K562 (cell line): ENCODE measurements around the gene TASP1. TPM values are rescaled to one million over a fixed set of nuclear protein-coding genes. Genes with fewer than 3 reads are reported as not detected.

Experiments
- ATAC-seq: fragments of 200-7000 bp; cut with Tn5 transposase; 3 replicates; pipeline ENCODE4 v1.9.1; 2020; ENCODE audit warnings: moderate library complexity
- BruUV-seq: library from RNA; stranded (reverse); fragments of 400-500 nt; replicated peaks from 2 replicates; lab custom pipeline; 2021; lab: Mats Ljungman, UMichigan
- CTCF ChIA-PET: fragments of 300-600 bp; formaldehyde crosslinking; extraction: SDS; loops from one replicate; lab custom pipeline; 2021; ENCODE audit warnings: low intra/inter-chr PET ratio; lab: Yijun Ruan, JAX
- POLR2A ChIA-PET: fragments of 300-600, 350-650 bp; sonication (Branson Sonifier 250); formaldehyde crosslinking; extraction: SDS; loops from one replicate; lab custom pipeline; 2021; ENCODE audit warnings: antibody characterized with exemption, inconsistent platforms; lab: Yijun Ruan, JAX
- DNase-seq, 4 experiments: peaks; one replicate each; pipeline versions ENCODE4 v3.0.0 to v3.0.0-alpha.2; 2011 to 2018; ENCODE audit warnings: low spot score in 3 of 4, mixed read lengths in 3 of 4; ENCODE audit errors: extremely low read depth in 1 of 4
- FAIRE-seq: peaks from 2 replicates; lab custom pipeline; 2011; peaks lifted over from hg19 to GRCh38; lab: Jason Lieb, UNC
- H2AFZ ChIP-seq: 2 replicates; pipeline ENCODE4 v1.6.0; 2011; ENCODE audit warnings: low read depth, low read length, control low read depth, inconsistent platforms
- H3K27ac ChIP-seq: fragments of 200-600 bp; 3 replicates; pipeline ENCODE4 v1.8.0; 2011; ENCODE audit warnings: low read depth, mild to moderate bottlenecking, control low read depth, inconsistent platforms, low read length, moderate library complexity, mixed read lengths; ENCODE audit errors: extremely low read depth
- H3K27me3 ChIP-seq, 2 experiments: fragments of 300-600 bp in 1 of 2; 2 replicates in 1 of 2; 3 replicates in 1 of 2; pipeline versions ENCODE4 v1.6.0 to v1.8.0; 2011; ENCODE audit warnings: inconsistent platforms in 2 of 2, low read length in 2 of 2, mild to moderate bottlenecking in 1 of 2, mixed read lengths in 1 of 2, moderate library complexity in 1 of 2; ENCODE audit not compliant: control insufficient read depth in 2 of 2, insufficient read depth in 2 of 2
- H3K36me3 ChIP-seq: fragments of 300-600 bp; 3 replicates; pipeline ENCODE4 v1.8.0; 2011; ENCODE audit warnings: mild to moderate bottlenecking, low read length, inconsistent platforms; ENCODE audit not compliant: control insufficient read depth, insufficient read depth
- H3K4me1 ChIP-seq, 2 experiments: fragments of 200-600 bp in 1 of 2; replicated peaks in 1 of 2; 2 replicates in 1 of 2; 3 replicates in 1 of 2; pipeline versions ENCODE4 v1.5.1 to v1.8.0; 2011; ENCODE audit warnings: inconsistent platforms in 2 of 2, low read length in 2 of 2, mild to moderate bottlenecking in 1 of 2, mixed read lengths in 1 of 2, moderate library complexity in 1 of 2; ENCODE audit not compliant: control insufficient read depth in 2 of 2, insufficient read depth in 2 of 2
- H3K4me2 ChIP-seq: 2 replicates; pipeline ENCODE4 v1.6.1; 2011; ENCODE audit warnings: low read length, control low read depth, inconsistent platforms, mixed read lengths; ENCODE audit not compliant: insufficient read depth
- H3K4me3 ChIP-seq: fragments of 200-600 bp; sonication (generic), shearing (Covaris generic); 2 replicates; pipeline ENCODE4 v1.5.1; 2016; ENCODE audit warnings: control low read depth, inconsistent platforms
- H3K79me2 ChIP-seq: fragments of 200-600 bp; 3 replicates; pipeline ENCODE4 v1.8.0; 2011; ENCODE audit warnings: low read length, inconsistent platforms; ENCODE audit not compliant: control insufficient read depth, insufficient read depth
- H3K9ac ChIP-seq, 2 experiments: 2 replicates each; pipeline versions ENCODE4 v1.6.0 to v1.6.1; 2011; ENCODE audit warnings: low read depth in 2 of 2, low read length in 2 of 2, control low read depth in 1 of 2, inconsistent platforms in 1 of 2, mild to moderate bottlenecking in 1 of 2, mixed read lengths in 1 of 2; ENCODE audit not compliant: insufficient read depth in 1 of 2
- H3K9me1 ChIP-seq: one replicate; pipeline ENCODE4 v1.6.0; 2011; ENCODE audit warnings: inconsistent platforms, mild to moderate bottlenecking, low read length, moderate library complexity; ENCODE audit not compliant: control insufficient read depth, insufficient read depth
- H3K9me3 ChIP-seq: replicated peaks from 2 replicates; pipeline ENCODE4 v1.5.1; 2011; ENCODE audit warnings: low read depth, low read length, inconsistent platforms; ENCODE audit not compliant: control insufficient read depth, insufficient read depth
- H4K20me1 ChIP-seq: replicated peaks from 2 replicates; pipeline ENCODE4 v1.6.1; 2011; ENCODE audit warnings: low read length, inconsistent platforms, mixed read lengths; ENCODE audit not compliant: control insufficient read depth, insufficient read depth
- ARHGAP35 ChIP-seq: fragments of 450-650 bp; IDR thresholded peaks from 2 replicates; pipeline ENCODE4 v1.6.1; 2018; ENCODE audit not compliant: partially characterized antibody
- BACH1 ChIP-seq: fragments of 200-800 bp; sonication (Bioruptor generic); IDR thresholded peaks from 2 replicates; pipeline ENCODE4 v1.6.1; 2016; ENCODE audit warnings: missing genetic modification characterization, missing compliant biosample characterization
- CBX2 ChIP-seq: fragments of 200-600 bp; sonication (generic); IDR thresholded peaks from one replicate; pipeline ENCODE4 v1.6.1; 2012; ENCODE audit warnings: mild to moderate bottlenecking, low read length, inconsistent platforms; ENCODE audit not compliant: insufficient read depth, poor library complexity, severe bottlenecking
- CBX5 ChIP-seq: IDR thresholded peaks from 2 replicates; pipeline ENCODE4 v1.6.1; 2014; ENCODE audit warnings: low read depth, borderline replicate concordance
- MAFF ChIP-seq: IDR thresholded peaks from 2 replicates; pipeline ENCODE4 v1.6.1; 2012; ENCODE audit warnings: low read length, improper control_type of control experiment
- MED1 ChIP-seq: sonication (generic); formaldehyde crosslinking; IDR thresholded peaks from 2 replicates; pipeline ENCODE4 v1.8.1; 2023; ENCODE audit warnings: missing genetic modification reagents, borderline replicate concordance
- MYNN ChIP-seq, 2 experiments: sonication (generic); formaldehyde crosslinking in 1 of 2; IDR thresholded peaks; 2 replicates each; pipeline versions ENCODE4 v1.5.0 to v1.6.1; 2016 to 2020; ENCODE audit warnings: antibody characterized with exemption in 1 of 2, missing genetic modification reagents in 1 of 2
- NBN ChIP-seq: fragments of 450-650 bp; IDR thresholded peaks from 2 replicates; pipeline ENCODE4 v1.6.1; 2016; ENCODE audit warnings: low read depth, mild to moderate bottlenecking
- NR3C1 ChIP-seq: sonication (generic); formaldehyde crosslinking; IDR thresholded peaks from 2 replicates; pipeline ENCODE4 v1.8.1; 2022; ENCODE audit warnings: missing genetic modification reagents
- RBBP5 ChIP-seq: fragments of 200-600 bp; sonication (generic); IDR thresholded peaks from 2 replicates; pipeline ENCODE4 v1.6.1; 2012; ENCODE audit warnings: borderline replicate concordance, mild to moderate bottlenecking, low read length, control low read depth, inconsistent platforms; ENCODE audit not compliant: insufficient read depth, poor library complexity, severe bottlenecking
- TEAD1 ChIP-seq, 2 experiments: fragments of 450-650 bp in 1 of 2; sonication (generic) in 1 of 2; formaldehyde crosslinking; IDR thresholded peaks; 2 replicates each; pipeline versions ENCODE4 v1.4.0 to v1.8.0; 2020 to 2022; ENCODE audit warnings: mild to moderate bottlenecking in 2 of 2, missing genetic modification reagents in 1 of 2
- ZNF561 ChIP-seq: fragments of 450-650 bp; formaldehyde crosslinking; conservative IDR thresholded peaks from 2 replicates; pipeline ENCODE4 v1.4.0; 2020; ENCODE audit warnings: mild to moderate bottlenecking, moderate library complexity
- ZNF695 ChIP-seq: fragments of 450-650 bp; formaldehyde crosslinking; IDR thresholded peaks from 2 replicates; pipeline ENCODE4 v1.4.0; 2020; ENCODE audit warnings: mild to moderate bottlenecking, moderate library complexity
- ZNF75A ChIP-seq: fragments of 450-650 bp; formaldehyde crosslinking; IDR thresholded peaks from 2 replicates; pipeline ENCODE4 v1.4.0; 2020; ENCODE audit warnings: mild to moderate bottlenecking
- WGBS: fragments of 100-300 bp; shearing (Covaris generic); methylation state at CpG from one replicate; pipeline ENCODE4 v1.1.6; 2016; ENCODE audit warnings: low coverage, mixed read lengths; ENCODE audit not compliant: insufficient coverage; ENCODE audit errors: missing lambda C conversion rate; 5-methylcytosine and 5-hydroxymethylcytosine counted together
- in situ Hi-C: fragments of 300-500 bp; cut with MboI; formaldehyde crosslinking; loops from 4 replicates; pipeline ENCODE4 v1.15.0; 2018; ENCODE audit warnings: inconsistent platforms, mixed read lengths
- intact Hi-C: fragments of 100-400 bp; cut with micrococcal nuclease; formaldehyde crosslinking; loops from 2 replicates; pipeline ENCODE4 v1.14.2; 2022
- polyA plus RNA-seq, 8 experiments: library from polyadenylated mRNA; depleted of rRNA in 4 of 8; stranded (reverse) in 5 of 8; unstranded in 3 of 8; fragments of >200 nt; fragmentation: Nextera tagmentation in 2 of 8; fragmentation: Illumina TruSeq in 1 of 8; extraction: Ambion mirVana in 2 of 8; extraction: Trizol in 1 of 8; gene quantifications; 2 replicates each; pipeline versions ENCODE4 v1.2.1 to v1.2.3, GENCODE V29; 2011 to 2014; ENCODE audit warnings: inconsistent platforms in 1 of 8, missing spikeins in 1 of 8
- total RNA-seq, 7 experiments: library from RNA; depleted of rRNA in 6 of 7; stranded (reverse); fragments of >200 nt in 6 of 7; fragmentation: Illumina TruSeq in 2 of 7; extraction: Trizol in 2 of 7; gene quantifications; 2 replicates each; pipeline versions ENCODE4 v1.2.1 to v1.2.3, GENCODE V29; 2011 to 2021; ENCODE audit warnings: low replicate concordance in 1 of 7
- TF ChIP-seq, protein P1 (sequence below): sonication (generic); formaldehyde crosslinking; IDR thresholded peaks from 2 replicates; pipeline ENCODE4 v1.9.0; 2022; ENCODE audit warnings: mild to moderate bottlenecking, missing genetic modification reagents
- TF ChIP-seq, protein P2 (sequence below): fragments of 250-450 bp; sonication (Bioruptor Pico); IDR thresholded peaks from 2 replicates; pipeline ENCODE4 v1.6.1; 2021; ENCODE audit warnings: mild to moderate bottlenecking

TASP1 gene
- total and polyA plus RNA-seq, 9 of the 15 experiments (the other 6 are each of a cell fraction or from before 2014, with no cell fraction given) = 3.7 to 10.6 (median 6.4) TPM

DNA sequence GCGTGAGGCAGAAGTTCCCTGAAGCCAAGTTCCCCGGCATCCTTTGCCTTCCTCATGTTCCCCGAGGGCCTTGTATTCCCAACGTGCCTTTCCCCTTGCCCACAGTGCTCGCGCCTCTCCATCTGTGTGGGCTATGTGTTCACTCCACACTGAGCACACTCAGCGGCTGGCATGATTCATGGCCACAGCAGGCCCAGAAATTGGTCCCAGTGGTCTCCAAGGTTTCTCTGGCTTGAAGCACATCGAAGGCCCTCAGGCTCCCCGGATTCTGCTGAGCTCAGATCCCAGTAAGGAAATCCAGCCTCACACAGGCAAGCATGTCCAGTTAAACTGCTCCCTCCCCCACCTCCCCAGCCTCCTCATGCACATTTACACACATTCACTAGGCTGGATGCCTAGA is 294.1 kb downstream of the TASP1 start:
- Histone ChIP-seq H3K9me1 (no peaks in the 10 kb centered on the region), H3K4me3 (no peak overlapping the region), H3K9me3 (no peaks in the 10 kb centered on the region), H3K9ac (no peak overlapping the region), H3K4me2 (no peak overlapping the region), H3K4me1 (no peaks in the 10 kb centered on the region; a peak in 1 of 5 replicates), H2AFZ (no peak overlapping the region), H3K79me2 (no peaks in the 10 kb centered on the region), H3K36me3 (no peaks in the 10 kb centered on the region), H3K27ac (no peak overlapping the region), H3K27me3 (peaks cover 0 to 4% of the 10 kb centered on the region in 2 experiments; a peak in 1 of 5 replicates), H4K20me1 (no peaks in the 10 kb centered on the region)
- POLR2A ChIA-PET = no interaction called here
- ATAC-seq (no peak), FAIRE-seq (no peak), DNase-seq (no peak)
- BruUV-seq = no TSS peak
- CTCF ChIA-PET = no interaction called here
- in situ Hi-C loops = no loop called here
- 4% methylated on average over 9 of the region's 9 CpGs for WGBS
- intact Hi-C loops = no loop called here
- TF ChIP-seq MAFF = no peak
- no peak for TF ChIP-seq CBX5
- no peak for TF ChIP-seq TEAD1 (CRISPR knock-in tag; IDR thresholded peaks at IDR 0.05)
- TF ChIP-seq BACH1 = no peak
- TF ChIP-seq CBX2 = no peak
- no peak for TF ChIP-seq NR3C1
- no peak for TF ChIP-seq NBN
- TF ChIP-seq, protein P1, sequence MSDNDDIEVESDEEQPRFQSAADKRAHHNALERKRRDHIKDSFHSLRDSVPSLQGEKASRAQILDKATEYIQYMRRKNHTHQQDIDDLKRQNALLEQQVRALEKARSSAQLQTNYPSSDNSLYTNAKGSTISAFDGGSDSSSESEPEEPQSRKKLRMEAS (CRISPR knock-in tag) = no peak
- no peak for TF ChIP-seq ZNF561 (CRISPR knock-in tag)
- no peak for TF ChIP-seq MED1 (CRISPR knock-in tag)
- TF ChIP-seq ARHGAP35 = no peak
- TF ChIP-seq RBBP5 = no peak
- no peak for TF ChIP-seq ZNF75A (CRISPR knock-in tag)
- TF ChIP-seq, protein P2, sequence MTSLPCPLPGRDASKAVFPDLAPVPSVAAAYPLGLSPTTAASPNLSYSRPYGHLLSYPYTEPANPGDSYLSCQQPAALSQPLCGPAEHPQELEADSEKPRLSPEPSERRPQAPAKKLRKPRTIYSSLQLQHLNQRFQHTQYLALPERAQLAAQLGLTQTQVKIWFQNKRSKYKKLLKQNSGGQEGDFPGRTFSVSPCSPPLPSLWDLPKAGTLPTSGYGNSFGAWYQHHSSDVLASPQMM (CRISPR knock-in tag) = no peak
- TF ChIP-seq MYNN (IDR thresholded peaks at IDR 0.05) = no peak
- TF ChIP-seq MYNN (CRISPR knock-in tag; IDR thresholded peaks at IDR 0.05) = no peak
- TF ChIP-seq ZNF695 = no peak
